Gastrocnemius medialis (tissue), 4 donors: Measurements from ENCODE around the gene DCAF17.

ENCODE experiments used
- POLR2A ChIP-seq, 2 donors: fragments of 450-650 bp; IDR thresholded peaks; one replicate each; pipeline ENCODE4 v1.6.1; 2017; ENCODE audit warnings: antibody characterized with exemption in 2 of 2, mild to moderate bottlenecking in 2 of 2, moderate library complexity in 2 of 2
- TF ChIP-seq, protein P1 (sequence below), 5 experiments: fragments of 450-650 bp in 3 of 5; fragments of 200-600 bp in 2 of 5; sonication (generic) in 2 of 5; IDR thresholded peaks in 4 of 5; conservative IDR thresholded peaks in 1 of 5; 1 replicate in 4 of 5; 2 replicates in 1 of 5; pipeline ENCODE4 v1.5.1; 2016 to 2019; ENCODE audit warnings: antibody characterized with exemption in 5 of 5, mild to moderate bottlenecking in 3 of 5, moderate library complexity in 3 of 5

DNA sequence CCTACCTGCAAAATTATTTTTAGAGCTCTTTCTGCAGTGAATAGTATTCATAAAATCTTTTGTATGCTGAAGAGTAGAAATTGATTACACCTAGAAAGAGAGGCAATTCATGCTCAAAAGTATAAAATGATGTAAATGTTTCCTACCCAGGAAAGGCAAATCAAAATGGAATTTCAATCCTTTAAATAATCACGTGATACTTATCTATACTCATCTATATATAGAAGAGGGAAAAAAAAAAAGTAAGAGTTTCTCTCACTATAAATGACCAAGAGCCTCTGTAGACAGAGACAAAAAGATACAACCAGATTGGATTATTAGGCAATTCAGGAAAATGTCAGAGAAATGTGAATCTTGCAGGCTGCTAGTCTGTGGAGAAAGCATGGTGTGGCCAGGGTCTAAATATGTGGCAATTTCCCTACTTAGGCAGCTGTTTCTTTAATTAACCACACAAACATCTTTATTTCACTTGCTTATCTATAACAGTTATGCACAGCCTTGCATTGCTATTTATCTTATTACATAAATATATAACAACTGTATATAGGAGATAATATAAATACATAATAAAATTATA, 39.8 kb upstream of the DCAF17 start:
- TF ChIP-seq, protein P1, sequence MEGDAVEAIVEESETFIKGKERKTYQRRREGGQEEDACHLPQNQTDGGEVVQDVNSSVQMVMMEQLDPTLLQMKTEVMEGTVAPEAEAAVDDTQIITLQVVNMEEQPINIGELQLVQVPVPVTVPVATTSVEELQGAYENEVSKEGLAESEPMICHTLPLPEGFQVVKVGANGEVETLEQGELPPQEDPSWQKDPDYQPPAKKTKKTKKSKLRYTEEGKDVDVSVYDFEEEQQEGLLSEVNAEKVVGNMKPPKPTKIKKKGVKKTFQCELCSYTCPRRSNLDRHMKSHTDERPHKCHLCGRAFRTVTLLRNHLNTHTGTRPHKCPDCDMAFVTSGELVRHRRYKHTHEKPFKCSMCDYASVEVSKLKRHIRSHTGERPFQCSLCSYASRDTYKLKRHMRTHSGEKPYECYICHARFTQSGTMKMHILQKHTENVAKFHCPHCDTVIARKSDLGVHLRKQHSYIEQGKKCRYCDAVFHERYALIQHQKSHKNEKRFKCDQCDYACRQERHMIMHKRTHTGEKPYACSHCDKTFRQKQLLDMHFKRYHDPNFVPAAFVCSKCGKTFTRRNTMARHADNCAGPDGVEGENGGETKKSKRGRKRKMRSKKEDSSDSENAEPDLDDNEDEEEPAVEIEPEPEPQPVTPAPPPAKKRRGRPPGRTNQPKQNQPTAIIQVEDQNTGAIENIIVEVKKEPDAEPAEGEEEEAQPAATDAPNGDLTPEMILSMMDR (IDR thresholded peaks at IDR 0.05 in 4 of 5, conservative IDR thresholded peaks at IDR 0.05 in 1 of 5): no peak
- TF ChIP-seq POLR2A (IDR thresholded peaks at IDR 0.05): no peak
